Glomerular visceral epithelial cell (primary cell): Measurements from ENCODE around the gene ME3.
A peak's percentile ranks its signal among the peaks of the same experiment; 100 is the strongest.

Experiments
- DNase-seq: peaks from one replicate; pipeline ENCODE4 v3.0.0-alpha.2; 2016; ENCODE audit errors: extremely low spot score

The ME3 gene

GRCh38 chr11:86515297-86516094 is 156.9 kb downstream of the ME3 start:
- DNase-seq = peak; percentile 86

GRCh38 chr11:86514453-86514852 is 158.0 kb downstream of the ME3 start:
- DNase-seq = no peak

- no peak for DNase-seq
These were observed 158.6 kb downstream of the ME3 start for GRCh38 chr11:86513746-86514373.

- DNase-seq = no peak
These were observed 159.3 kb downstream of the ME3 start for GRCh38 chr11:86513138-86513537.

GRCh38 chr11:86511086-86511551 is 161.3 kb downstream of the ME3 start:
- no peak for DNase-seq

GRCh38 chr11:86510674-86511073 is 161.7 kb downstream of the ME3 start:
- DNase-seq = no peak

GRCh38 chr11:86510097-86510496 is 162.3 kb downstream of the ME3 start:
- DNase-seq = no peak

GRCh38 chr11:86509588-86509974 is 162.8 kb downstream of the ME3 start:
- DNase-seq = no peak

- DNase-seq = peak; percentile 65
These were observed 163.5 kb downstream of the ME3 start for GRCh38 chr11:86508604-86509587.

GRCh38 chr11:86507249-86507845 is 165.1 kb downstream of the ME3 start:
- DNase-seq = no peak

- DNase-seq = no peak
These were observed 166.2 kb downstream of the ME3 start for GRCh38 chr11:86506235-86506634.

- DNase-seq = no peak
These were observed 169.3 kb downstream of the ME3 start for GRCh38 chr11:86503131-86503530.

- no peak for DNase-seq
These were observed 170.2 kb downstream of the ME3 start for GRCh38 chr11:86502137-86502642.

- no peak for DNase-seq
These were observed 171.8 kb downstream of the ME3 start for GRCh38 chr11:86500500-86501140.

GRCh38 chr11:86499723-86500129 is 172.7 kb downstream of the ME3 start:
- no peak for DNase-seq

GRCh38 chr11:86497836-86498235 is 174.6 kb downstream of the ME3 start:
- DNase-seq = peak; percentile 32

GRCh38 chr11:86497310-86497709 is 175.1 kb downstream of the ME3 start:
- peak; percentile 82 for DNase-seq

GRCh38 chr11:86495351-86495750 is 177.1 kb downstream of the ME3 start:
- DNase-seq = no peak

GRCh38 chr11:86492370-86493010 is 179.9 kb downstream of the ME3 start:
- DNase-seq = no peak

GRCh38 chr11:86491027-86491426 is 181.4 kb downstream of the ME3 start:
- no peak for DNase-seq
